Right kidney (tissue), 1 donor: ENCODE measurements around the gene FLT1.

Source experiments
- DNase-seq: peaks from one replicate; pipeline ENCODE4 v3.0.0-alpha.2; 2016

Gene FLT1

DNA sequence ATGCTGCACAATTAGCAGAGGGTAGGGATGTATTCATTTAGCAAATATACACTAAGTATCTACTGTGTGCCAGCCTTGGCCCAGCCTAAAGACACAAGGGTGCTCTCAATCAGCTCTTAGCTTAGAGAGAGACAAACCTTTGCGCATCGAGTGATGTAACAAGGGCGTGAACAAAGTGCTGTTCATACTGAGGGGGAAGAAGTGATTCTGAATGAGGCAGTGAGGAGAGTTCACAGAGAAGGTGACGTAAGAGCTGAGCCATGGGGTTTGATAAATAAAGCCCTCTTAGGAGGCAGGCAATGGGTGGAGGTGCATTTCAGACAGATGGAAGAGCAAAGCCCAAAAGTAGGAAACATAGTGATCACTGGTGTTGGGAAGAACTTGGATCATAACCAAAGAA is 68.5 kb downstream of the FLT1 start:
- no peak for DNase-seq

DNA sequence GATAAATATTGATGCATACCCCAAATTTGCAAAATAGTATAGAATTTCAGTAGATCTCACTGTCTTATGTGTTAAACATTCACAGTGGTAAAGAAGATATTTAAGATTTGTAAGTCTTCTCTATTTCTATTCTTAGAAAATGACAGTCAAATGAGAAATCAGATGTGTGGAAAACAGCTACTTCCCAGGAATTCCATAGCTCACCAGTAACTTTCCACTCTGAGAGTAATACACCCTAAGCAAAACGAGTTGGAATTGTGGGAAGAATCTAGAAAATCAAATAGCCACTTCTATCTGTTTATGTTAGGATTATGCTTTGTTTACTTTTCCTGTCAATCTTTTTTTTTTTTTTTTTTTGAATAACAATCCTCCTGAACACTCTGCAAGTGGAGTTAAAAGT is 69.1 kb downstream of the FLT1 start:
- DNase-seq = no peak

- DNase-seq = no peak
These were observed 70.4 kb downstream of the FLT1 start for GRCh38 chr13:28424541-28424940.

DNA sequence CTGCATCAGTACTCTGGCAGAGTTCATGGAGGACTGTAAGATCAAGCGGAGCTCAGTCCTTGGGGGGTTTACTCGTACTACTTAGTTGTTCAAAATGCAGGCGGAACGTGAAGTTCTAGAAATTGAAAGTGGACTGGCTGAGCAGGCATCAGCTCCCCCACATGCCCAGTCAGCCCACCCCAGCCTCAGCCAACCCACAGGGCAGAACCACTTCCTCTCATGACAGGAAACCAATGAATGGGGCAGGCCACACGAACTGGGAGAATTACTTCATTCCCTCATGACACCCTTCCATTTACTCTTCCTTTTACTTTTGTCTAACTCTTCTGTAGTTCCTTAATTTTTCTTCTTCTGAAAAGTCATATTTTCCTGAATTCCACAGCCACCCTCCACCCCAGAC is 71.9 kb downstream of the FLT1 start:
- no peak for DNase-seq

DNA sequence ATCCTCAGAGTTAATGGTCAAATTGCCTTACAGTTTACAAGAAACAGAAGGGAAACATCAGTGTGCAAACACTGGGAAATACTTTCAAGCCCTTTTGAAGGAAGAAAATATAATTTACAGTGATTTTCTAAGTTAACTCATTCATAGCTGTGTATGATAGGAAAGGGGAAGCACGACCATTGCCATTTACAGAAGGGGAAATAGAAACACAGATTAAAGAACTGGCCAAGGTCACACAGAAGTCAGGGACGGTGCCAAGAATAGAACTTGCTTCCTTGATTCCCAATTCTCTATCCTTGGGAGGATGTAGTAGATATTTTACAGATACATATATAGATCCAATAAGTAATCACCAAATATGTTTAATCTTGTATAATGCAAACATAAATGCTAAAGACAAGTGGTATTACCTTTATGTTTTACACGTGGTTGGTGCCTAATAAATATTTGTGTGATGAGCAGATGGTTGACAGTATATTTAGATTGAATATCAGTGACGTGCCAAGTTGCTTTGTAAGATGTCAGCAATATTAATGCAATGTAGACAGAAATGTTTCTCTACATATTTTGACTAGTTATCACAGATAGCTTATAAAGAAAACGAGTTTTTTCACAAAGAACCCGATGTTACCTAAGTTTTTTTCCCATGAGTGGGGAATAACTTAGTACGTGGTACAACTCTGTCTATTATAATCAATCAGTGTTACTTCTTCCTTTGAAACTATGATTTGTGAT is 73.1 kb downstream of the FLT1 start:
- no peak for DNase-seq

- DNase-seq = no peak
These were observed 74.2 kb downstream of the FLT1 start for GRCh38 chr13:28420704-28421103.

GRCh38 chr13:28415994-28416421 is 78.9 kb downstream of the FLT1 start:
- no peak for DNase-seq

GRCh38 chr13:28413999-28414398 is 80.9 kb downstream of the FLT1 start:
- DNase-seq = no peak

GRCh38 chr13:28412981-28413380 is 81.9 kb downstream of the FLT1 start:
- DNase-seq = no peak

DNA sequence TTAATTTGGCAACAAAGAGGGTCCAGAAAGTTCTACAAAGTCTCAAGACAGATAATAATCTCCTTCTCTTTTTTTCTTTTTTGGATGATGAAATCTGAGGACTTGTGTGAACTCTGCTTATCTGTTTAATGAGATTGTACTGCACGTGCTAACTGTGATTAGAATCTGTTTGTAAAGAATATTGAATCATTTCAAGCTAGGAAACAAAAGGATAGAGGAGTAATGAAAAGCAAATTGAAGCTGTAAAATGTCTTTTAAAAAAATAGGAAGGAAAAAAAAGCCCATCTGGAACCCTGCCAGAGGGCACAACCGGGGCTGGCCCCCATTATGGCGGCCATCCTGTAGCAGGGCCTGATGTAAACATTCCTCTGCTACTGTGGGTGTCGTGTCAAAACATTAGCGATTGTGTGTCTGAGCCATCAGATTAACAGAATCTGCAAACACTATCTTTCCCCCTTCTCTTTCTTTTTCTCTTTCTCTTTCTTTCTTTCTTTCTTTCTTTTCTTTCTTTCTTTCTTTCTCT is 83.0 kb downstream of the FLT1 start:
- no peak for DNase-seq

GRCh38 chr13:28410096-28410495 is 84.8 kb downstream of the FLT1 start:
- DNase-seq = no peak

DNA sequence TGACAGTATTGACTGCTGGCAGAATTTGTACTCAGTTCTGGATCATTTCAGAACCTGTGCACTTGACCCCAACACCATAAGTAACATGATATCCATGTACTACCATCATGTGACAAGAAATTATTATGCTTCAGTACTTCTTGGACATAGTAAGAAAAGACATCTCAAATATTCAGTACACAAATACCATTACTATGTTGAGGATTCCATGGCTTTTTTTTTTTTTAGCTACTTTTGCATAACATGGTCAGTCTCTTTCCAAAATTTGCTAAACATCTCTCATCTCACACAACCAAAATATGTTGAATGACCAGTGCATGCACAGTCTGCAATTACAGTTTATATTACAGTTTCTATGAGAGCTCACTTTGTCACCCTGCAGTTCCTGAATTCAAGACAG is 85.3 kb downstream of the FLT1 start:
- DNase-seq = no peak

- DNase-seq = no peak
These were observed 86.1 kb downstream of the FLT1 start for GRCh38 chr13:28408863-28409262.

GRCh38 chr13:28408235-28408848 is 86.6 kb downstream of the FLT1 start:
- peak; percentile 5 for DNase-seq

- no peak for DNase-seq
These were observed 88.1 kb downstream of the FLT1 start for GRCh38 chr13:28406733-28407266.

DNA sequence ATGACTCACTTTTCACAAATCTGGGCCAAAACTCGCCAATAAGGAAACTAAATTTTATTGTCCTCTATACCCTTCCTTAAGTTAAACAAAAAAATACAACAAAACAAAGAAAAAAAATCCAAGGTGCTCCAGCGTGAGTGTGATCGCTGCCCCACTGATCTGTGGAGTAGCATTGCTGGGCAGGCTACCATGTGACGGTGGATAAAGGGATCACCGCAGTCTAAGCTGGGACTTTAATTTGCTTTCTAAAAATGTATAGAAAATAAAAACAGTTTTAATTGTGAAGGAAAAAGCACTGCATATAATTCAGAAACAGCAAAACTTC is 92.9 kb downstream of the FLT1 start:
- DNase-seq = no peak

- no peak for DNase-seq
These were observed 93.4 kb downstream of the FLT1 start for GRCh38 chr13:28401303-28402056.

- DNase-seq = no peak
These were observed 98.9 kb downstream of the FLT1 start for GRCh38 chr13:28396053-28396452.

- DNase-seq = no peak
These were observed 100.5 kb downstream of the FLT1 start for GRCh38 chr13:28394422-28394821.

GRCh38 chr13:28392896-28393505 is 101.9 kb downstream of the FLT1 start:
- DNase-seq = no peak

- no peak for DNase-seq
These were observed 102.5 kb downstream of the FLT1 start for GRCh38 chr13:28392428-28392827.

- DNase-seq = no peak
These were observed 107.0 kb downstream of the FLT1 start for GRCh38 chr13:28387740-28388501.
